ENCODE measurements around the gene COL24A1. TPM values are rescaled to one million over a fixed set of nuclear protein-coding genes. Genes with fewer than 3 reads are reported as not detected.
"Not testable (repeated sequence)": the region's sequence is repeated elsewhere in the genome, so short reads cannot be mapped to it uniquely, and the experiment has no call there.

Gene COL24A1
- total RNA-seq, 2 experiments from 2014 or later = not detected

DNA sequence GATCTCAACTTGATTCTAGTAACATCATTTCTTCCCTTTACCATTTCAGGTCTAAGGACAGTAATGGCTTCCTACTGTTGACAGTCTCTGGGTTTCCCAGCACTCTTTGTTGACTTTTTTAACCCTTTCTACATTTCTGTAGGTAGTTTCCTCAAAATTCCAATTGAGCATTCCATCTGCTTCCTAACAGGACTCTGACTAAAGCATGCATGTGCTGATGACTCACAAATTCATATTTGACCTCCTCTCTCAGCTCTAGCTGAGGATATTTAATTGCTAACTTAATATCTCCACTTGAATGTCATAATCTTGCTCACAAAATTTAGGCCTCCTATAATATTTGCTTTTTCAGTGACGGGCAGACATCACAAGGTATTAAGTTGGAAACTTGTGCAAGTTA is 355.1 kb downstream of the COL24A1 start:
- Mint-ChIP-seq H3K4me3 (no peak overlapping the region), H3K4me1 (no peaks in the 10 kb centered on the region), H3K9me3 (no peaks in the 10 kb centered on the region), H3K36me3 (no peaks in the 10 kb centered on the region), H3K27ac (no peak overlapping the region), H3K27me3 (no peaks in the 10 kb centered on the region)
- DNase-seq = no peak
- ATAC-seq (ENCODE audit: low read depth) = no peak
- POLR2A ChIA-PET = no interaction called here

DNA sequence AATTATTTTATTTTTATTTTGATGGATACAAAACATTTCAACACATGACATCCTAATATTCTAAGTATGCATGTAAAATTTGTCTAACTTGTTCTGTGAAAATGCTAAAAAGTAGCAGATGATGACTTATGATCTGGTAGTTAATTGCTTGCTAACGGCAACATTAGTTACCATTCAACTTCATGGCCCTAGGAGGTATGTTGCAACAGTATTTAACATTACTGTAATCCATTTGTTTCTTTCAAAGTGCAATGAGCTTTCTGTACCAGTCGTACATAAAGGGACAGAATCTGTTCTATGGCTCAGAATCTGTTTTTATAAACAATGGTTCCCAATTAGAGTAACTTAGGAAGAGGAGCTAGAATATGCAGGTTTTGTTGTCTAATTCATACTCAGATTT is 356.8 kb downstream of the COL24A1 start:
- no peak overlapping the region for H3K27ac Mint-ChIP-seq
- DNase-seq = no peak
- H3K4me3 Mint-ChIP-seq = no peak overlapping the region
- POLR2A ChIA-PET = no interaction called here
- no peaks in the 10 kb centered on the region for H3K27me3 Mint-ChIP-seq
- ATAC-seq (ENCODE audit: low read depth) = no peak
- H3K9me3 Mint-ChIP-seq = no peaks in the 10 kb centered on the region
- H3K36me3 Mint-ChIP-seq = no peaks in the 10 kb centered on the region
- no peaks in the 10 kb centered on the region for H3K4me1 Mint-ChIP-seq

DNA sequence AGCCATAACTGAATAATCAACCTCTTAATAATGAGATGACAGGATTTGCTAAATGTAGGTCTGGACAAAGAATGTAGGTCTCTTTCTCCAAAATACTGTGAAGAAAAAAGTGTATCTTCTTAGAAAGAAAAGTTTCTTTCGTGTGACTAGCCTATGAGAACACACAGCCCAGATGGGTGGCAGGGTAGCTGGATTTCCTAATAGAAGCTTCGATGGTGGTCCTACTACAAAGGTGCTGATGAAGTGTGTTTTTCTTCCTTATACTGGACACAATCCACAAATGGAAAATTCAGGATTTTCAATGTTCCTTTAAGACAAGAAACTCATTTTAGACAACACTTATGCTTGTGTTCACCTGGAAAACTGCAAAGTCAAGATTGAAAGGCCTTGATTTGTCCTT is 358.2 kb downstream of the COL24A1 start:
- no peaks in the 10 kb centered on the region for H3K36me3 Mint-ChIP-seq
- no peak overlapping the region for H3K4me3 Mint-ChIP-seq
- H3K27me3 Mint-ChIP-seq = no peaks in the 10 kb centered on the region
- no peaks in the 10 kb centered on the region for H3K4me1 Mint-ChIP-seq
- POLR2A ChIA-PET = no interaction called here
- no peak for DNase-seq
- no peak overlapping the region for H3K27ac Mint-ChIP-seq
- H3K9me3 Mint-ChIP-seq = no peaks in the 10 kb centered on the region
- no peak for ATAC-seq (ENCODE audit: low read depth)

DNA sequence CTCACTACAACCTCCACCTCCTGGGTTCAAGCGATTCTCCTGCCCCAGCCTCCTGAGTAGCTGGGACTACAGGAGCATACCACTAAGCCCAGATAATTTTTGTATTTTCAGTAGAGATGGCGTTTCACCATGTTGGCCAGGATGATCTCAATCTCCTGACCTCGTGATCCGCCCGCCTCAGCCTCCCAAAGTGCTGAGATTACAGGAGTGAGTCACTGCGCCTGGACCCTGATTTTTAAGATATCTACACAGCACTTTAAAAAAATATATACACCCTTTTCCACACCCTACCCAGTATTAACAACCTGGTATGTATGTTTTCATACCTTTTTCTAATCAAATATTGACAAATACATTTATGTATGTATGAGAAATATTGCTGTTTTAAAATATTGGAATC is 379.6 kb downstream of the COL24A1 start:
- H3K9me3 Mint-ChIP-seq; H3K27ac Mint-ChIP-seq; H3K4me3 Mint-ChIP-seq; H3K36me3 Mint-ChIP-seq; ATAC-seq (ENCODE audit: low read depth); H3K27me3 Mint-ChIP-seq; DNase-seq; POLR2A ChIA-PET; H3K4me1 Mint-ChIP-seq: not testable (repeated sequence)

DNA sequence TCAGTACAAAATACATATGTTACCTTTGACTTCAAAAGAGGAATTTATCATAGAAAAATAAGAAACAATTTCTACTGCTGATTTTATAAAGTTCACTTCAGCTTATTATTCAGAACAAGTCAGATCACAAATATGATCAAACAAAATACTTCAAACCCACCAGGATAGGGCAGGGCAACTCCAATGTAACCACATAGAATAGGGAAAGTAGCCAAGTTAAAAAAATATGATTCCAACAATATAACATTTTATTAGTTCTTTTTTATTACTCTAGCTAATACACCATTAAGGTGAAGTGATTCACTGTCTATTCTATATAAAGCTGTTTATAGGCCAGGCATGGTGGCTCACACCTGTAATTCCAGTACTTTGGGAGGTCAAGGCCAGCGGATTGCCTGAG is 393.8 kb downstream of the COL24A1 start:
- DNase-seq (no peak), ATAC-seq (ENCODE audit: low read depth) (no peak)
- H3K36me3 Mint-ChIP-seq = no peaks in the 10 kb centered on the region
- POLR2A ChIA-PET = no interaction called here
- H3K4me1 Mint-ChIP-seq = no peaks in the 10 kb centered on the region
- peaks cover under 1% of the 10 kb centered on the region for H3K27me3 Mint-ChIP-seq
- no peak overlapping the region for H3K4me3 Mint-ChIP-seq
- no peaks in the 10 kb centered on the region for H3K9me3 Mint-ChIP-seq
- H3K27ac Mint-ChIP-seq = no peak overlapping the region

DNA sequence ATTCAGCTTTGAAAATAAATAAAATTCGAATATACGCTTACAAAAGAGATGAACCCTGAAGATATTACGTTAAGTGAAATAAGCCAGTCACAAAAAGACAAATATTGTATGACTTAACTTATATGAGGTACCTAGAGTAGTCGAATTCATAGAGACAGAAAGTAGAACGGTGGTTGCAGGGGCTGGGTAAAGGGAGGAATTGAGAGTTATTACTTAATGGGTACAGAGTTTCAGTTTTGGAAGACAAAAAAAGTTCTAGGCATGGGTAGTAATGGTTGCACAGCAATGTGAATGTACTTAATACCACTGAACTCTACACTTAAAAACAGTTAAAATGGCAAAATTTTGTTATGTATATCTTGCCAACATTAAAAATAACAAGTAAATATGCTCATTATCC is 399.7 kb downstream of the COL24A1 start:
- no peak overlapping the region for H3K27ac Mint-ChIP-seq

DNA sequence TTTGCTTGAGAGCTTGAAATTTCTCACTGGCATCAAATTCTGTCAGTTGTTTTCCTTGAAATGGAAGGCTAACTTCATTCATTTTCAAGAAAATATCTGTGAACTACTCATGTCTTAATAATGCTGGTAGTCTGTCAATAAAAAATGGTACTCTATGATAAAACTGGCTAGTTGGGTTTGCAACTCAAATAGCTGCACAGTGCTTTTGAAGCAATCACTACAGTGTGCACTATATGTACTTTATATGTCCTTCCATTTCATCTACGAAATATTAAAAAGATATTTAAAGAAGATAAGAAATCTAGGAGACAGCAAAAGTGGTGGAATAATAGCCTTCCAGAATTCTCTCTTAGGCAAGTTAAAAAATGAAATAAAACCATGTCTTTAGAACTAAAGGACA is 408.5 kb downstream of the COL24A1 start:
- Mint-ChIP-seq H3K27me3 (no peaks in the 10 kb centered on the region), H3K36me3 (no peaks in the 10 kb centered on the region), H3K27ac (no peak overlapping the region), H3K9me3 (no peaks in the 10 kb centered on the region), H3K4me1 (no peaks in the 10 kb centered on the region), H3K4me3 (no peak overlapping the region)
- no peak for ATAC-seq (ENCODE audit: low read depth)
- no peak for DNase-seq
- POLR2A ChIA-PET = no interaction called here

More for the DNA sequence above, 399.7 kb downstream of the COL24A1 start:
- DNase-seq = no peak
- H3K36me3 Mint-ChIP-seq = no peaks in the 10 kb centered on the region
- peaks cover 3% of the 10 kb centered on the region for H3K9me3 Mint-ChIP-seq
- POLR2A ChIA-PET = no interaction called here
- H3K4me3 Mint-ChIP-seq = no peak overlapping the region
- no peaks in the 10 kb centered on the region for H3K4me1 Mint-ChIP-seq
- no peak for ATAC-seq (ENCODE audit: low read depth)
- H3K27me3 Mint-ChIP-seq = peaks cover 2% of the 10 kb centered on the region

DNA sequence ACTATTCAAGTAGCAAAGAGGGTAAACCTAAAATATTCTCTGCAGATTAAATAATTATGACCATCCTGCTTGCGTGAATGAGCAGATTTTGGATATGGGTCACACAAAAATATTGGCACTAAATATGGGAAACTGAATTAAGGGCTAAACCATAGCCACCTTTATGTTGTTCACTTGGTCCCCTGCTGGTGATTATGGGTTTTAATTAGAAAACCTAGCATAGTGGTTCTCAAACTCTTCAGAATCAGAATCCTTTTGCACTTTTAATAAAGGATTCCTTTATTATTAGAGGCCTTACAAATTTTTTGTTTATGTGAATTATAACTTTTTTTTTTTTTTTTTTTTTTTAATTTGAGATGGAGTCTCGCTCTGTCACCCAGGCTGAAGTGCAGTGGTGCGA is 409.8 kb downstream of the COL24A1 start:
- no peaks in the 10 kb centered on the region for H3K4me1 Mint-ChIP-seq
- POLR2A ChIA-PET = no interaction called here
- H3K27me3 Mint-ChIP-seq = no peaks in the 10 kb centered on the region
- no peak overlapping the region for H3K4me3 Mint-ChIP-seq
- no peak for DNase-seq
- no peak overlapping the region for H3K27ac Mint-ChIP-seq
- no peaks in the 10 kb centered on the region for H3K9me3 Mint-ChIP-seq
- H3K36me3 Mint-ChIP-seq = no peaks in the 10 kb centered on the region
- ATAC-seq (ENCODE audit: low read depth) = no peak

DNA sequence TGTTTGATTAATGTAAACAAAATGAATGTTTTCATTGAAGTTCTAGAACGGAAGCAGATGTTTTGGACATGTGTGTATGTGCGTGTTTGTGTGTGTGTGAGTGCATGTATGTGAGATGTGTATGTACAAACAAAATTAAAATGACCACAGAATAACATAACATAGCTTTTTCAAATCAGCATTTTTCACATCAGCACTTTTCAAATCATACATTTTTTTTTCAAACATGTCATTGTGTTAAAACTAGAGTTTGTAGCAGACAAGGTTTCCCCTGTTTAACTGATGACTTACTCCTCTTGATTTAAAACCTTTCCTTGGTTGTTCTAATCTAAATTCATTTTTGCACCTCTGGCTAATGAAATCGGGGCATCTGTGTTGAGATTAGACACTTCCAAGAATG is 412.8 kb downstream of the COL24A1 start:
- H3K4me1 Mint-ChIP-seq = no peaks in the 10 kb centered on the region
- H3K4me3 Mint-ChIP-seq = no peak overlapping the region
- no peaks in the 10 kb centered on the region for H3K9me3 Mint-ChIP-seq
- ATAC-seq (ENCODE audit: low read depth) = no peak
- DNase-seq = no peak
- H3K27ac Mint-ChIP-seq = no peak overlapping the region
- peaks cover under 1% of the 10 kb centered on the region for H3K27me3 Mint-ChIP-seq
- POLR2A ChIA-PET = no interaction called here
- H3K36me3 Mint-ChIP-seq = no peaks in the 10 kb centered on the region

DNA sequence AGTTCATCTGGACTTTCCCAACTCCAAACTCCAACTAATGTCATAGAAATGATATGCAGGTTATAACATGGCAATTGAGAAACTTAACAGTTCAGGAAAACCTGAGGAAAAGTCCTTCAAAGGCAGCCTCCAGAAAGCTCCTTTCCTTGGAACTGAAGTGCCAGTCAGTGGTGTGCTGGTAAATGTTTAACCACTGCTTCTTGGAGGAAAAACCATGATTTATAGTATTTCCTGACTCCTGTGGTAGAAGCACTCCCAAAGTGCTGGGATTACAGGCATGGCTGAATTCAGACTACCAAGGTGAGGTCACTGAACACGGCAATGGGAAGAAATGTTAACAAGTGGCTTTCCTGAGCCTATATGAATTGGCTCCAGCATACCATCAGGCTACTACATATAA is 421.6 kb downstream of the COL24A1 start:
- DNase-seq (no peak), ATAC-seq (ENCODE audit: low read depth) (no peak)
- Mint-ChIP-seq H3K36me3 (no peaks in the 10 kb centered on the region), H3K27ac (no peak overlapping the region), H3K27me3 (peaks cover 6% of the 10 kb centered on the region), H3K4me3 (no peak overlapping the region), H3K9me3 (no peaks in the 10 kb centered on the region), H3K4me1 (no peaks in the 10 kb centered on the region)
- POLR2A ChIA-PET = no interaction called here

DNA sequence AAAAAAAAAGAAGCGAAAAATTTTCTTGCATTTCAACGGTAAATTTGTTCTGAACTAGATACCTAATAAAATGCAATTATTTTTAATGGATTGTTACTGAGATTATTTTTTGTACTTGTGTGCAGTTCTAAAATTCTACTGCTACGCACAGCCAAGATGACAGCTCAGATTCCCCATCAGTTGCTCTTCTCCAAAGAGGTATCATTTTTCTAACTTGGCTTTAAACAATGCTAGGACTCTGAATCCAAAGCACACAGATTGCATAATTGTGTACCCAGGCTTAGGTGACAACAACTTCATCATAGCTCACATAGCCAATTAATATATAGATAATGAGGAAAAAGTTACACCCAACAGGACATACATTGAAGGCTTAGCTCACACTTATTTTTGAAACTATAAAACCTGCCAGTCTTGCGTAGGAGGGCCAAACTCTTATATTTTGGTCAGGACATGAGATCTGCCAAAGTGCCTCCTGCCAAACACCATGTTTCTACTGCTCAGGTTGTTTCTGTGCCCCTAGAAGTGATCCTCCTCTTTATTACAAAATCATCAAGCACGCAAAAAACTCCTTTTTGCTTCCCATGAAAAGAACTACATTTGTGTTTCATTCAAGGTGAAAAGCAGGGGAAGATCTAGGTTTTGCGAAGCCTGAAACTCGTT is 437.8 kb downstream of the COL24A1 start:
- POLR2A ChIA-PET = no interaction called here
- no peak for ATAC-seq (ENCODE audit: low read depth)
- no peaks in the 10 kb centered on the region for H3K36me3 Mint-ChIP-seq

DNA sequence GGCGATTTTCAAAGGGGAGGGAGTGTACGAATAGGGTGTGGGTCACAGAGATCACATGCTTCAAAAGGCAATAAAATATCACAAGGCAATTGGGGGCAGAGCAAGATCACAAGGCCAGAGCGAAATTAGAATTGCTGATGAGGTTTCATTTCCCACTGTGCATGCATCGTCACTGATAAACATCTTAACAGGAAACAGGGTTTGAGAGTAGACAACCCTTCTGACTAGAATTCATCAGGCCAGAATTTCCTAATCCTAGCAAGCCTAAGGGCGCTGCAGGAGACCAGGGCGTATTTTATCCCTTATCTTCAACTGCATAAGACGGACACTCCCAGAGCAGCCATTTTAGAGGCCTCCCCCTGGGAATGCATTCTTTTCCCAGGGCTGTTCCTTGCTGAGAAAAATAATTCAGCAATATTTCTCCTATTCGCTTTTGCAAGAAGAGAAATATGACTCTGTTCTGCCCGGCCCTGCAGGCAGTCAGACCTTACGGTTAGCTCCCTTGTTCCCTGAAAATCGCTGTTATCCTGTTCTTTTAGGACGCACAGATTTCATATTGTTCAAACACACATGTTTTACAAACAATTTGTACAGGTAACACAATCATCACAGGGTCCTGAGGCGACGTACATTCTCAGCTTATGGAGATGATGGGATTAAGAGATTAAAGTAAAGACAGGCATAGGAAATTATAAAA is 442.0 kb downstream of the COL24A1 start:
- H3K36me3 Mint-ChIP-seq; H3K4me3 Mint-ChIP-seq; ATAC-seq (ENCODE audit: low read depth); H3K27ac Mint-ChIP-seq; H3K4me1 Mint-ChIP-seq; DNase-seq; H3K9me3 Mint-ChIP-seq; POLR2A ChIA-PET; H3K27me3 Mint-ChIP-seq: not testable (repeated sequence)

More for the DNA sequence above, 437.8 kb downstream of the COL24A1 start:
- DNase-seq = no peak
- peaks cover 8% of the 10 kb centered on the region for H3K9me3 Mint-ChIP-seq
- H3K27ac Mint-ChIP-seq = no peak overlapping the region
- no peak overlapping the region for H3K4me3 Mint-ChIP-seq
- peaks cover 6% of the 10 kb centered on the region for H3K27me3 Mint-ChIP-seq
- peaks cover 3% of the 10 kb centered on the region for H3K4me1 Mint-ChIP-seq

DNA sequence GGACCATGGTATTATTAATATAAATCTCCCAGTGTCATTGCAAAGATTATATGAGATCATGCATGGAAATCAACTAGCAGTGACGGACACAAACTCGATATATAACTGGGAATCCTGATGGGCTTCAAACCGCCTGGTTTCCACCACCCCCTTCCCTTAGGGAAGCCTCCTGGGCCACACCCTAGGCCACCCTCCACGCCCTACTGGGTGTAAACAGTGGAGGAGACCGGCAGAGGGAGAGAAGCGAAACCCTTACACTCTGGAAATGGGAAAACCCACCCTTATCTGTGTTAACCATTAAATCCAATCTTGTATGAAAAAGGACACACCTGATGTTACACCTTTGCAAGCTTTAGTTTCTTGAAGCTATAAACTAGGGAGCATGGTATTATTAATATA is 447.7 kb downstream of the COL24A1 start:
- DNase-seq (no peak), ATAC-seq (ENCODE audit: low read depth) (no peak)
- Mint-ChIP-seq H3K4me1 (peaks cover 8% of the 10 kb centered on the region), H3K27ac (no peak overlapping the region), H3K4me3 (no peak overlapping the region), H3K9me3 (no peaks in the 10 kb centered on the region), H3K36me3 (peaks cover 14% of the 10 kb centered on the region), H3K27me3 (peaks cover 3% of the 10 kb centered on the region)
- POLR2A ChIA-PET = interaction anchor here (1.0 to 1.6 kb wide), 3 partner anchors 11 to 432 kb away, joined by 3 to 8 read pairs (median 5); partner anchors contain the start of gene BCL10

Measured in activated naive CD8-positive, alpha-beta T cell treated with anti-CD3 and anti-CD28 coated beads, Interleukin-2, amount 10 ng/mL, durations not matched to agents 7 days and 5 days (primary cell).